Tibial nerve (tissue), 4 donors: ENCODE measurements around the gene WNT7A. TPM values are rescaled to one million over a fixed set of nuclear protein-coding genes. Genes with fewer than 3 reads are reported as not detected.

Source experiments
- DNase-seq, 2 donors: peaks; one replicate each; pipeline ENCODE4 v3.0.0-alpha.2; 2019; ENCODE audit warnings: low spot score in 2 of 2
- H3K27ac ChIP-seq, 4 donors: fragments of 200-600 bp; sonication (generic) in 3 of 4; one replicate each; pipeline ENCODE4 v1.5.1; 2017 to 2019; ENCODE audit warnings: mild to moderate bottlenecking in 1 of 4
- H3K27me3 ChIP-seq, 2 donors: fragments of 200-600 bp; sonication (generic) in 1 of 2; one replicate each; pipeline versions ENCODE4 v1.5.1 to v1.6.0; 2017 to 2019
- H3K36me3 ChIP-seq, 3 donors: fragments of 200-600 bp; sonication (generic); one replicate each; pipeline ENCODE4 v1.5.1; 2018 to 2019
- H3K4me1 ChIP-seq, 4 donors: fragments of 200-600 bp; sonication (generic) in 3 of 4; one replicate each; pipeline ENCODE4 v1.5.1; 2017 to 2019
- H3K4me3 ChIP-seq, 4 donors: fragments of 200-600 bp; sonication (generic) in 3 of 4; one replicate each; pipeline ENCODE4 v1.5.1; 2017 to 2019; ENCODE audit warnings: mild to moderate bottlenecking in 1 of 4, moderate library complexity in 1 of 4
- H3K9me3 ChIP-seq, 4 donors: fragments of 200-600 bp; sonication (generic) in 3 of 4; one replicate each; pipeline ENCODE4 v1.5.1; 2017 to 2019
- CTCF ChIP-seq, 5 experiments: fragments of 200-600 bp in 3 of 5; fragments of 450-650 bp in 2 of 5; sonication (generic) in 3 of 5; IDR thresholded peaks; one replicate each; pipeline ENCODE4 v1.5.1; 2016 to 2019; ENCODE audit warnings: antibody characterized with exemption in 5 of 5, mild to moderate bottlenecking in 3 of 5, moderate library complexity in 2 of 5
- EP300 ChIP-seq, 2 donors: sonication (generic); formaldehyde crosslinking; IDR thresholded peaks; one replicate each; pipeline ENCODE4 v1.6.1; 2017; ENCODE audit warnings: antibody characterized with exemption in 2 of 2, mild to moderate bottlenecking in 1 of 2
- POLR2A ChIP-seq, 2 donors: fragments of 450-650 bp; IDR thresholded peaks; one replicate each; pipeline ENCODE4 v1.6.1; 2017; ENCODE audit warnings: antibody characterized with exemption in 2 of 2, mild to moderate bottlenecking in 2 of 2, moderate library complexity in 2 of 2
- WGBS, 2 donors: methylation state at CpG; one replicate each; pipeline ENCODE4 v1.1.5; 2018; 5-methylcytosine and 5-hydroxymethylcytosine counted together
- total RNA-seq, 4 donors: library from RNA; depleted of rRNA; stranded (reverse); fragments of >200 nt; gene quantifications; one replicate each; pipeline ENCODE4 v1.1.0, GENCODE V29; 2016

WNT7A gene
- total RNA-seq, 4 donors from 2014 or later = 0.21 TPM; not detected in 3

- no peak overlapping the region for H3K27ac ChIP-seq
- H3K4me1 ChIP-seq = no peaks in the 10 kb centered on the region
- 82 to 90% methylated on average over 11 of the region's 11 CpGs for WGBS, 2 donors
- H3K36me3 ChIP-seq = no peaks in the 10 kb centered on the region
- no peak overlapping the region for H3K4me3 ChIP-seq
- TF ChIP-seq CTCF (IDR thresholded peaks at IDR 0.05) (no peak), EP300 (IDR thresholded peaks at IDR 0.05) (no peak), POLR2A (IDR thresholded peaks at IDR 0.05) (no peak)
- H3K27me3 ChIP-seq = peaks cover 0 to 1% of the 10 kb centered on the region in 2 donors
- peaks cover 0 to 7% (median 0%) of the 10 kb centered on the region in 4 donors for H3K9me3 ChIP-seq
- DNase-seq = no peak
Observed at GRCh38 chr3:13798401-13798800, 81.5 kb downstream of the WNT7A start.

GRCh38 chr3:13796701-13797460, 83.0 kb downstream of the WNT7A start:
- 53 to 58% methylated on average over 15 of the region's 15 CpGs for WGBS, 2 donors
- Histone ChIP-seq H3K27me3 (peaks cover 0 to 8% of the 10 kb centered on the region in 2 donors), H3K4me3 (no peak overlapping the region), H3K9me3 (peaks cover 0 to 6% (median 0%) of the 10 kb centered on the region in 4 donors), H3K4me1 (no peaks in the 10 kb centered on the region), H3K27ac (no peak overlapping the region), H3K36me3 (no peaks in the 10 kb centered on the region)
- no peak for DNase-seq
- TF ChIP-seq CTCF (IDR thresholded peaks at IDR 0.05) = no peak
- no peak for TF ChIP-seq EP300 (IDR thresholded peaks at IDR 0.05)
- no peak for TF ChIP-seq POLR2A (IDR thresholded peaks at IDR 0.05)

GRCh38 chr3:13795816-13796215, 84.1 kb downstream of the WNT7A start:
- Histone ChIP-seq H3K27ac (no peak overlapping the region), H3K4me3 (no peak overlapping the region), H3K36me3 (no peaks in the 10 kb centered on the region), H3K4me1 (no peaks in the 10 kb centered on the region), H3K27me3 (peaks cover 0 to 8% of the 10 kb centered on the region in 2 donors), H3K9me3 (no peaks in the 10 kb centered on the region)
- TF ChIP-seq EP300 (IDR thresholded peaks at IDR 0.05) (no peak), CTCF (IDR thresholded peaks at IDR 0.05) (no peak), POLR2A (IDR thresholded peaks at IDR 0.05) (no peak)
- no peak for DNase-seq
- 72 to 76% methylated on average over 17 of the region's 17 CpGs for WGBS, 2 donors

GRCh38 chr3:13794322-13794721, 85.5 kb downstream of the WNT7A start:
- no peaks in the 10 kb centered on the region for H3K36me3 ChIP-seq
- peaks cover 0 to 8% of the 10 kb centered on the region in 2 donors for H3K27me3 ChIP-seq
- H3K4me3 ChIP-seq = no peak overlapping the region
- no peak for DNase-seq
- no peaks in the 10 kb centered on the region for H3K9me3 ChIP-seq
- WGBS, 2 donors = 76 to 91% methylated on average over 8 to 9 of the region's 9 CpGs
- no peak overlapping the region for H3K27ac ChIP-seq
- H3K4me1 ChIP-seq = no peaks in the 10 kb centered on the region
- TF ChIP-seq POLR2A (IDR thresholded peaks at IDR 0.05) = no peak

GRCh38 chr3:13793451-13793850, 86.4 kb downstream of the WNT7A start:
- Histone ChIP-seq H3K27ac (no peak overlapping the region), H3K9me3 (no peaks in the 10 kb centered on the region), H3K4me1 (no peaks in the 10 kb centered on the region), H3K4me3 (no peak overlapping the region), H3K27me3 (peaks cover 0 to 8% of the 10 kb centered on the region in 2 donors), H3K36me3 (no peaks in the 10 kb centered on the region)
- TF ChIP-seq POLR2A (IDR thresholded peaks at IDR 0.05) (no peak), CTCF (IDR thresholded peaks at IDR 0.05) (no peak), EP300 (IDR thresholded peaks at IDR 0.05) (no peak)
- DNase-seq = no peak
- 69 to 71% methylated on average over 11 of the region's 12 CpGs for WGBS, 2 donors
